Spleen (tissue), 11 donors: Measurements from ENCODE around the gene OPRL1. TPM values are rescaled to one million over a fixed set of nuclear protein-coding genes. Genes with fewer than 3 reads are reported as not detected.

ENCODE experiments used
- DNase-seq: peaks from one replicate; pipeline ENCODE4 v3.0.0-alpha.2; 2020
- H3K27ac ChIP-seq, 8 donors: fragments of 200-600 bp; sonication (generic) in 7 of 8; 1 replicate in 4 of 8; 2 replicates in 4 of 8; pipeline versions ENCODE4 v1.5.0 to v1.8.0; 2016 to 2021; ENCODE audit warnings: inconsistent platforms in 4 of 8, mild to moderate bottlenecking in 4 of 8, moderate library complexity in 1 of 8
- H3K27me3 ChIP-seq, 7 donors: fragments of 200-600 bp; sonication (generic) in 6 of 7; replicated peaks in 1 of 7; 1 replicate in 4 of 7; 2 replicates in 3 of 7; pipeline versions ENCODE4 v1.5.0 to v1.8.0; 2016 to 2021; ENCODE audit warnings: inconsistent platforms in 3 of 7, mild to moderate bottlenecking in 1 of 7
- H3K36me3 ChIP-seq, 6 donors: fragments of 200-600 bp; sonication (generic) in 5 of 6; 1 replicate in 4 of 6; 2 replicates in 2 of 6; pipeline versions ENCODE4 v1.5.0 to v1.8.0; 2016 to 2021; ENCODE audit warnings: inconsistent platforms in 2 of 6
- H3K4me1 ChIP-seq, 6 donors: fragments of 200-600 bp; sonication (generic) in 5 of 6; 1 replicate in 3 of 6; 2 replicates in 3 of 6; pipeline versions ENCODE4 v1.5.0 to v1.8.0; 2016 to 2021; ENCODE audit warnings: inconsistent platforms in 3 of 6
- H3K4me3 ChIP-seq, 8 donors: fragments of 200-600 bp; sonication (generic) in 7 of 8; 1 replicate in 4 of 8; 2 replicates in 4 of 8; pipeline versions ENCODE4 v1.5.0 to v1.8.0; 2016 to 2021; ENCODE audit warnings: inconsistent platforms in 4 of 8, mild to moderate bottlenecking in 4 of 8, moderate library complexity in 2 of 8
- H3K9me3 ChIP-seq, 8 donors: fragments of 200-600 bp; sonication (generic) in 7 of 8; 1 replicate in 4 of 8; 2 replicates in 4 of 8; pipeline versions ENCODE4 v1.5.0 to v1.8.0; 2016 to 2021; ENCODE audit warnings: inconsistent platforms in 4 of 8
- POLR2A ChIP-seq, 3 donors: fragments of 450-650 bp; IDR thresholded peaks; one replicate each; pipeline ENCODE4 v1.5.1; 2017; ENCODE audit warnings: antibody characterized with exemption in 3 of 3, mild to moderate bottlenecking in 1 of 3
- POLR2AphosphoS5 ChIP-seq, 3 donors: sonication (generic); formaldehyde crosslinking; IDR thresholded peaks; one replicate each; pipeline ENCODE4 v1.5.1; 2017; ENCODE audit warnings: antibody characterized with exemption in 3 of 3
- WGBS, 5 donors: extraction: QIAGEN DNeasy Blood & Tissue Kit in 3 of 5; methylation state at CpG; one replicate each; pipeline versions ENCODE4 v1.1.5 to v1.1.7; 2013 to 2018; 5-methylcytosine and 5-hydroxymethylcytosine counted together
- intact Hi-C: fragments of 100-400 bp; cut with DNase I; formaldehyde crosslinking; loops from one replicate; pipeline ENCODE4 v1.15.0; 2023; ENCODE audit warnings: low total_unique reads
- polyA plus RNA-seq, 3 donors: library from polyadenylated mRNA; stranded (reverse); fragments of 200-250 nt; gene quantifications; one replicate each; pipeline ENCODE4 v1.2.1, GENCODE V29; 2013
- total RNA-seq, 7 donors: library from RNA; depleted of rRNA in 3 of 7; stranded (reverse); fragments of >200 nt in 3 of 7; fragmentation: NEBNext Ultra II Directional in 4 of 7; extraction: Animal tissue kit (Norgen Biotek cat#: 25700) in 4 of 7; gene quantifications; one replicate each; pipeline versions ENCODE4 v1.1.0 to v1.2.1, GENCODE V29; 2016 to 2021
- TF ChIP-seq, protein P1 (sequence below), 11 experiments: fragments of 200-600 bp in 7 of 11; fragments of 450-650 bp in 4 of 11; sonication (generic) in 4 of 11; IDR thresholded peaks in 8 of 11; conservative IDR thresholded peaks in 3 of 11; 1 replicate in 7 of 11; 2 replicates in 4 of 11; pipeline versions ENCODE4 v1.4.0 to v1.8.0; 2016 to 2021; ENCODE audit warnings: antibody characterized with exemption in 11 of 11, inconsistent platforms in 4 of 11, mild to moderate bottlenecking in 1 of 11
- donor health status: healthy with polysubstance abuse.
- donor health status: DM: no; HTN: no; CAD: no; lungs with moderate emphysema.
- donor health status: DM: no; HTN: no; CAD: no.
- donor health status: Bipolar disorder and iron deficiency.
- donor health status: healthy.
- donor health status: DM: no; HTN: no; CAD: no.
- donor health status: DM: yes; HTN: yes; CAD: no.

OPRL1 gene
- total and polyA plus RNA-seq, 10 donors, result 1.9 to 7.9 (median 5.0) TPM

DNA sequence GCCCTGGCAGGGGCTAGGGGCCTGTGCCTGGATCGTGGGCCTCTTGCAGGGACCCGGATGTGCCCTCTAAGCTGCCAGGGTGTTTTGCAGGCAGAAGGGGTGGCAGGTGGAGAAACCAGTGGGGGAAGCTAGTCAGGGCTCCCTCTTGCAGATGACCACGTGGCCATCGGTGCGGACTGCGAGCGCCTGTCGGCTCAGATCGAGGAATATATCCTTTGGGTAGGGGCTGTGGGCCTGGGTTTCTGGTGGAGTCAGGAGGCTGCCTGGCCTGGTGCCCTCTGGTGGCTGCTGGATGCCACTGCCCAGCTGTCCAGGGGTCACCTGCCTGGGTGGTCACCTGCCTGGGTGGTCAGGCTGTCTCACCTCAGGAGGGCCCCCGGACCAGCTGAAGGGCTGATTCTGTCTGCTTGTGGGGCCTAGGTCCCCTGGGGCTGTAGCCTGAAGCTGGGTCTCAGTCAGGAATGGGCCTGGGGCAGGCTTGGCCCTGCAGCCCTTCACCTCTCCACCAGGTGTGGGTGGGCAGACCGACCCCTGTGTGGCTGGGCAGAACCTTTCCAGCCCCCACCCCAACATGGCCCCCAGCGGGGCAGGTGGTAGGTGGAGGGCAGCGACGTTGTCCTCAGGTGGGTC, 10.2 kb upstream of the OPRL1 start:
- no peaks in the 10 kb centered on the region for H3K27me3 ChIP-seq
- TF ChIP-seq, protein P1, sequence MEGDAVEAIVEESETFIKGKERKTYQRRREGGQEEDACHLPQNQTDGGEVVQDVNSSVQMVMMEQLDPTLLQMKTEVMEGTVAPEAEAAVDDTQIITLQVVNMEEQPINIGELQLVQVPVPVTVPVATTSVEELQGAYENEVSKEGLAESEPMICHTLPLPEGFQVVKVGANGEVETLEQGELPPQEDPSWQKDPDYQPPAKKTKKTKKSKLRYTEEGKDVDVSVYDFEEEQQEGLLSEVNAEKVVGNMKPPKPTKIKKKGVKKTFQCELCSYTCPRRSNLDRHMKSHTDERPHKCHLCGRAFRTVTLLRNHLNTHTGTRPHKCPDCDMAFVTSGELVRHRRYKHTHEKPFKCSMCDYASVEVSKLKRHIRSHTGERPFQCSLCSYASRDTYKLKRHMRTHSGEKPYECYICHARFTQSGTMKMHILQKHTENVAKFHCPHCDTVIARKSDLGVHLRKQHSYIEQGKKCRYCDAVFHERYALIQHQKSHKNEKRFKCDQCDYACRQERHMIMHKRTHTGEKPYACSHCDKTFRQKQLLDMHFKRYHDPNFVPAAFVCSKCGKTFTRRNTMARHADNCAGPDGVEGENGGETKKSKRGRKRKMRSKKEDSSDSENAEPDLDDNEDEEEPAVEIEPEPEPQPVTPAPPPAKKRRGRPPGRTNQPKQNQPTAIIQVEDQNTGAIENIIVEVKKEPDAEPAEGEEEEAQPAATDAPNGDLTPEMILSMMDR (IDR thresholded peaks at IDR 0.05 in 8 of 11, conservative IDR thresholded peaks at IDR 0.05 in 3 of 11), result peak; percentile 48 to 87 (median 79)
- no peak for TF ChIP-seq POLR2A (IDR thresholded peaks at IDR 0.05)
- peak; percentile 35 to 77 (median 38) for TF ChIP-seq POLR2AphosphoS5 (IDR thresholded peaks at IDR 0.05)
- peak; percentile 85 for DNase-seq
- H3K4me1 ChIP-seq, result peaks cover 18 to 100% (median 81%) of the 10 kb centered on the region in 6 donors
- peaks cover 0 to 39% (median 32%) of the 10 kb centered on the region in 6 donors for H3K36me3 ChIP-seq
- WGBS, 5 donors, result 44 to 77% (median 63%) methylated on average over 4 to 14 of the region's 14 CpGs
- no peaks in the 10 kb centered on the region for H3K9me3 ChIP-seq
- intact Hi-C loops, result no loop called here
- H3K27ac ChIP-seq, result no peak overlapping the region
- no peak overlapping the region for H3K4me3 ChIP-seq

DNA sequence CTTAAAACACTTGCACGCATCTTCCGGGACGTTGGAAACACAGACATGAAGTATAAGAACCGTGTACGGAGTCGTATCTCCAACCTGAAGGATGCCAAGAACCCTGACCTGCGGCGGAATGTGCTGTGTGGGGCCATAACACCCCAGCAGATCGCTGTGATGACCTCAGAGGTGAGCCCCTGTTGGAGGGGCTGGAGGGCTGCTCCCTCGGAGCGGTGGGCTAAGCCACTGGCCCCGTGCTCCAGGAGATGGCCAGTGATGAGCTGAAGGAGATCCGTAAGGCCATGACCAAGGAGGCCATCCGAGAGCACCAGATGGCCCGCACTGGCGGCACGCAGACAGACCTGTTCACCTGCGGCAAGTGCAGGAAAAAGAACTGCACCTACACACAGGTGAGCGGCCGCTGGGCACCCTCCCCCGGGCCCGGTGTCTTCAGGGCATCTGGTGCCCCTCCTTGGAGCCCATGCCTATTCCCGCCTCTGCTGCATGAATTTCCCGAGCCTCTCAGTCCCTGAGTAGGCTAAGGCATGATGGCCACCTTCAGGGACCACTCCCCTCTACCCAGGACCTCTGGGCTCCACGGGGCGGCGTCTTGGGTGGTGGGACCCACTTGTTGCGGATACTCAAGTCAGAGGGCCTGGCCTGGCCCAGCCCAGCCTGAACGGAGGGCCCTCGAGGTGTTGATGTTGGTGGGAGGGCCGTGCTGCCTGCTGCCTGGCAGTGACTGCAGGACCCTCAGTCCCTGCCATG, 9.5 kb upstream of the OPRL1 start:
- no peak for DNase-seq
- Histone ChIP-seq H3K36me3 (peaks cover 0 to 46% (median 39%) of the 10 kb centered on the region in 6 donors), H3K4me3 (no peak overlapping the region), H3K27me3 (no peaks in the 10 kb centered on the region), H3K27ac (peak overlapping the region in 2 of 8 donors; percentile 54 to 65), H3K9me3 (no peaks in the 10 kb centered on the region), H3K4me1 (peaks cover 18 to 100% (median 79%) of the 10 kb centered on the region in 6 donors)
- 89 to 96% (median 93%) methylated on average over 26 to 31 of the region's 31 CpGs for WGBS, 5 donors
- intact Hi-C loops, result no loop called here
- no peak for TF ChIP-seq POLR2A (IDR thresholded peaks at IDR 0.05)
- peak; percentile 41 to 79 (median 55) for TF ChIP-seq POLR2AphosphoS5 (IDR thresholded peaks at IDR 0.05)
- TF ChIP-seq, protein P1 (IDR thresholded peaks at IDR 0.05 in 8 of 11, conservative IDR thresholded peaks at IDR 0.05 in 3 of 11), result no peak

DNA sequence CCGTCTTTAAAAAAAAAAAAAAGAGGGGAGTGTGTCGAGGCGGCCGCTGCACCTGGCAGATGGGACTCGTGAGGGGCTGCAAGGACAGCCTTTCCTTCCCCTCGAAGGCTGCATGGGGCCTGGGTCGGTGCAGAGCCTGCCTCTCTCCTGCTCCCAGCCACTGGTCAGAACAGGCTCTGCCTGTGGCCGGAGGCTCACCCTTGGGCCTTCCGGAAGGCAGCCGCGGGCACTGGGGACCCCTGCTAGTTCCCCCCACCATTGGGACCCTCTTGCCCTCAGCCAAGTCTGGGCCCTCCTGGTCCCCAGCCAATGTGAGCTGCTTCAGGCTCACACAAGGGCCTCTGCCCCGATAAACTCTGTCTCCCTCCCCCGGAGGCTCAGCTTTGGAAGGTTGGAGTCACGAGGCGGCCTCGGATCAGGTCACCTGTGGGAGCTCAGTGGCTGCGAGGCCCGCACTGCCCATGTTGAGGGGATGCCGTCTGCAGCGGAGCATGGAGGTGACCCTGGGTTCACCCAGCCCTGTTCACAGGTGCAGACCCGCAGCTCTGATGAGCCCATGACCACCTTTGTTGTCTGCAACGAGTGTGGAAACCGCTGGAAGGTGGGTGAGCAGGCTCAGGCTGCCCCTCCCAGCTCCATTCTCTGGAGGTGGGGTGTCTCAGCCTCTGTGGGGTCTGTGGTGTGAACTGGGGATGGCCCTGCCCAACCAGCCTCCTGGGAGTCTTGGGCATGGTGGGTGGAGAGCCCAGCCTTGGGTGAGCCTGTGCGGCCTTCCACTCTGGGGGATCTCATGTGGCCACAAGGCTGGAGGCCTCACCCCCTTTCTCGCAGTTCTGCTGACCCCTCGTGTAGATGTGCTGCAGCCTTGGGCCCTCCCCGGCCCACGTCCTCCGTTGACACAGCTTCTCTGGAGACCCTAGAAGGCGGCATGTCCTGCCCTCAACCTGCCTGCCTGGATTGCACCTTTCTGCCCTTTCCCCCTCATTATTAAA, 8.2 kb upstream of the OPRL1 start:
- Histone ChIP-seq H3K27me3 (no peaks in the 10 kb centered on the region), H3K36me3 (peaks cover 0 to 58% (median 48%) of the 10 kb centered on the region in 6 donors), H3K4me1 (peaks cover 11 to 100% (median 78%) of the 10 kb centered on the region in 6 donors), H3K9me3 (no peaks in the 10 kb centered on the region), H3K27ac (peak overlapping the region in 5 of 8 donors; percentile 23 to 65 (median 54)), H3K4me3 (no peak overlapping the region)
- WGBS, 5 donors, result 76 to 84% (median 79%) methylated on average over 29 to 30 of the region's 30 CpGs
- DNase-seq, result no peak
- intact Hi-C loops, result no loop called here
- TF ChIP-seq POLR2AphosphoS5 (IDR thresholded peaks at IDR 0.05) (peak; percentile 75 to 91 (median 80)), POLR2A (IDR thresholded peaks at IDR 0.05) (no peak)

DNA sequence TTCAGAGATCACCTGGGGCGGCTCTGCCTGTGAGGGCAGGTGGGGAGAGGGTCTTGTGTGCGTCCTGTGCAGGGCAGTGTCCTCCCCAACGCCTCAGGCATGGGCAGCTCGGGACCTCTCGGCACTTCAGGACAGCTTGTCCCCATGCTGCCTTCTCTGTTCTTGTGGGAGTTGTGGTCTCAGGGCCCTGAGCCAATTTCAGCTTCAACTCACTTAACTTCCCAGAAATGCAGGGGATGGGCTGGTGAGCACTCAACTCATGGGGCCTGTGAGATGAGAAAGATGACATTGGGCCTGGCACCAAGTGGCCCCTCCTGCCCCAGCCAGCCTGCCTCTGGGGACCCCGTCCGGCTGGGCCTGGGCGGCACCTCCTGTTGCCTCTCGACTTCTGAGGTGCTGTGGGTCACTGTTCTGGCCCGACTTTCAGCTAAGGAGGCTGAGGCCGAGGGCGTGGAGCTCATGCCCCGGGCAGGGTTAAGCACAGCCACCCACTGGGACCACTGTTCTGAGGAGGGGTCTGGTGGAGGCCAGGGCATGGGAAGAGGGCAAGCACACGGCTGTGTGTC, 7.3 kb upstream of the OPRL1 start:
- no peaks in the 10 kb centered on the region for H3K27me3 ChIP-seq
- H3K36me3 ChIP-seq, result peaks cover 0 to 67% (median 48%) of the 10 kb centered on the region in 6 donors
- peaks cover 21 to 100% (median 77%) of the 10 kb centered on the region in 6 donors for H3K4me1 ChIP-seq
- peak overlapping the region in 5 of 8 donors; percentile 23 to 65 (median 54) for H3K27ac ChIP-seq
- H3K9me3 ChIP-seq, result no peaks in the 10 kb centered on the region
- 61 to 86% (median 69%) methylated on average over 6 to 14 of the region's 14 CpGs for WGBS, 5 donors
- intact Hi-C loops, result no loop called here
- no peak for DNase-seq
- H3K4me3 ChIP-seq, result no peak overlapping the region
- TF ChIP-seq, protein P1 (IDR thresholded peaks at IDR 0.05 in 8 of 11, conservative IDR thresholded peaks at IDR 0.05 in 3 of 11), result no peak
- TF ChIP-seq POLR2AphosphoS5 (IDR thresholded peaks at IDR 0.05) (peak; percentile 22 to 75 (median 43)), POLR2A (IDR thresholded peaks at IDR 0.05) (no peak)
